Ovary (tissue), 3 donors: Measurements from ENCODE around the gene MYL4.

Experiments
- CTCF ChIP-seq, 3 donors: fragments of 450-650 bp in 2 of 3; fragments of 200-600 bp in 1 of 3; IDR thresholded peaks; one replicate each; pipeline versions ENCODE4 v1.5.1 to v1.8.0; 2016 to 2022; ENCODE audit warnings: antibody characterized with exemption in 3 of 3, mild to moderate bottlenecking in 1 of 3
- EP300 ChIP-seq: sonication (generic); formaldehyde crosslinking; IDR thresholded peaks from one replicate; pipeline ENCODE4 v1.6.1; 2017; ENCODE audit warnings: antibody characterized with exemption
- POLR2A ChIP-seq: fragments of 450-650 bp; IDR thresholded peaks from one replicate; pipeline ENCODE4 v1.6.1; 2017; ENCODE audit warnings: antibody characterized with exemption, mild to moderate bottlenecking, moderate library complexity
- donor health status: DM: no; HTN: no; CAD: no.

- TF ChIP-seq CTCF (IDR thresholded peaks at IDR 0.05) (no peak), EP300 (no peak), POLR2A (no peak)
These were observed 58.2 kb downstream of the MYL4 start for GRCh38 chr17:47267354-47267828.
